ENCODE measurements around the gene TSSK2. TPM values are rescaled to one million over a fixed set of nuclear protein-coding genes. Genes with fewer than 3 reads are reported as not detected.
"Not testable (repeated sequence)": the region's sequence is repeated elsewhere in the genome, so short reads cannot be mapped to it uniquely, and the experiment has no call there.

The TSSK2 gene
- total RNA-seq, 1 donor, result not detected

- no peaks in the 10 kb centered on the region for H3K36me3 ChIP-seq (ENCODE audit: insufficient read depth, low read length)
- no peaks in the 10 kb centered on the region for H3K79me2 ChIP-seq (ENCODE audit: insufficient read depth, low read length)
- DNase-seq (ENCODE audit: insufficient read length, low spot score, missing footprints), result peak; percentile 65
- H3K4me2 ChIP-seq (ENCODE audit: insufficient read depth, low read length), result no peak overlapping the region
- no peaks in the 10 kb centered on the region for H3K4me1 ChIP-seq (ENCODE audit: insufficient read depth, low read length)
- H3K9me3 ChIP-seq (ENCODE audit: low read depth, low read length), result no peaks in the 10 kb centered on the region
- H3K4me3 ChIP-seq (ENCODE audit: insufficient read depth, low read length), result no peak overlapping the region
- H2AFZ ChIP-seq (ENCODE audit: low read length), result no peak overlapping the region
- TF ChIP-seq, protein P1, sequence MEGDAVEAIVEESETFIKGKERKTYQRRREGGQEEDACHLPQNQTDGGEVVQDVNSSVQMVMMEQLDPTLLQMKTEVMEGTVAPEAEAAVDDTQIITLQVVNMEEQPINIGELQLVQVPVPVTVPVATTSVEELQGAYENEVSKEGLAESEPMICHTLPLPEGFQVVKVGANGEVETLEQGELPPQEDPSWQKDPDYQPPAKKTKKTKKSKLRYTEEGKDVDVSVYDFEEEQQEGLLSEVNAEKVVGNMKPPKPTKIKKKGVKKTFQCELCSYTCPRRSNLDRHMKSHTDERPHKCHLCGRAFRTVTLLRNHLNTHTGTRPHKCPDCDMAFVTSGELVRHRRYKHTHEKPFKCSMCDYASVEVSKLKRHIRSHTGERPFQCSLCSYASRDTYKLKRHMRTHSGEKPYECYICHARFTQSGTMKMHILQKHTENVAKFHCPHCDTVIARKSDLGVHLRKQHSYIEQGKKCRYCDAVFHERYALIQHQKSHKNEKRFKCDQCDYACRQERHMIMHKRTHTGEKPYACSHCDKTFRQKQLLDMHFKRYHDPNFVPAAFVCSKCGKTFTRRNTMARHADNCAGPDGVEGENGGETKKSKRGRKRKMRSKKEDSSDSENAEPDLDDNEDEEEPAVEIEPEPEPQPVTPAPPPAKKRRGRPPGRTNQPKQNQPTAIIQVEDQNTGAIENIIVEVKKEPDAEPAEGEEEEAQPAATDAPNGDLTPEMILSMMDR (IDR thresholded peaks at IDR 0.05; ENCODE audit: extremely low read depth, low read depth, low read length), result no peak
- H3K27ac ChIP-seq (ENCODE audit: low read depth, low read length), result no peak overlapping the region
- peaks cover 56% of the 10 kb centered on the region for H3K27me3 ChIP-seq (ENCODE audit: insufficient read depth, low read length)
- no peaks in the 10 kb centered on the region for H4K20me1 ChIP-seq (ENCODE audit: insufficient read depth, low read length)
These were observed 19.6 kb downstream of the TSSK2 start for GRCh38 chr22:19150482-19151328.

GRCh38 chr22:19151329-19152191 lies 20.5 kb downstream of the TSSK2 start:
- Histone ChIP-seq H3K36me3 (ENCODE audit: insufficient read depth, low read length) (no peaks in the 10 kb centered on the region), H3K79me2 (ENCODE audit: insufficient read depth, low read length) (no peaks in the 10 kb centered on the region), H3K4me1 (ENCODE audit: insufficient read depth, low read length) (no peaks in the 10 kb centered on the region), H3K9me3 (ENCODE audit: low read depth, low read length) (no peaks in the 10 kb centered on the region), H3K4me3 (ENCODE audit: insufficient read depth, low read length) (no peak overlapping the region), H2AFZ (ENCODE audit: low read length) (no peak overlapping the region), H3K27ac (ENCODE audit: low read depth, low read length) (no peak overlapping the region), H3K27me3 (ENCODE audit: insufficient read depth, low read length) (peaks cover 56% of the 10 kb centered on the region), H3K4me2 (ENCODE audit: insufficient read depth, low read length) (no peak overlapping the region), H4K20me1 (ENCODE audit: insufficient read depth, low read length) (no peaks in the 10 kb centered on the region)
- TF ChIP-seq, protein P1 (IDR thresholded peaks at IDR 0.05; ENCODE audit: extremely low read depth, low read depth, low read length), result no peak
- peak; percentile 84 for DNase-seq (ENCODE audit: insufficient read length, low spot score, missing footprints)

GRCh38 chr22:19152942-19153883 lies 22.1 kb downstream of the TSSK2 start:
- no peaks in the 10 kb centered on the region for H3K9me3 ChIP-seq (ENCODE audit: low read depth, low read length)
- peaks cover 39% of the 10 kb centered on the region for H3K27me3 ChIP-seq (ENCODE audit: insufficient read depth, low read length)
- no peak overlapping the region for H2AFZ ChIP-seq (ENCODE audit: low read length)
- no peak overlapping the region for H3K27ac ChIP-seq (ENCODE audit: low read depth, low read length)
- no peak overlapping the region for H3K4me3 ChIP-seq (ENCODE audit: insufficient read depth, low read length)
- H3K79me2 ChIP-seq (ENCODE audit: insufficient read depth, low read length), result no peaks in the 10 kb centered on the region
- peak; percentile 73 for DNase-seq (ENCODE audit: insufficient read length, low spot score, missing footprints)
- no peak overlapping the region for H3K4me2 ChIP-seq (ENCODE audit: insufficient read depth, low read length)
- H3K36me3 ChIP-seq (ENCODE audit: insufficient read depth, low read length), result no peaks in the 10 kb centered on the region
- no peaks in the 10 kb centered on the region for H4K20me1 ChIP-seq (ENCODE audit: insufficient read depth, low read length)
- no peaks in the 10 kb centered on the region for H3K4me1 ChIP-seq (ENCODE audit: insufficient read depth, low read length)
- TF ChIP-seq, protein P1 (IDR thresholded peaks at IDR 0.05; ENCODE audit: extremely low read depth, low read depth, low read length), result no peak

DNA sequence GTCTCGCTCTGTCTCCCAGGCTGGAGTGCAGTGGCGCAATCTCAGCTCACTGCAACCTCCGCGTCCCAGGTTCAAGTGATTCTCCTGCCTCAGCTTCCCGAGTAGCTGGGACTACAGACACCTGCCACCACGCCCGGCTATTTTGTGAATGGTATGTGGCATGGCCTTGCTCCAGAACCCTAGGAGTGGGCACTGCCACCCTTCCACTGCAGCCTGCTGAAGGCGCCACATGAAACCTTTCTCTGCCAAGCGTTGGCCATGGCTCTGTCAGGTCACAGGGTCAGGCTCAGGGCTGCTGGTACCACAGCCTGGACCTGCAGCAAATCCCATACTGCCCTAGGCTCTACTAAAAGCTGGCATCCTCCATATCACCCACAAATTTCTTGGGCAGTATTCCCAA lies 25.0 kb downstream of the TSSK2 start:
- peaks cover 18% of the 10 kb centered on the region for H3K27me3 ChIP-seq (ENCODE audit: insufficient read depth, low read length)
- not testable (repeated sequence) for H2AFZ ChIP-seq (ENCODE audit: low read length); H3K79me2 ChIP-seq (ENCODE audit: insufficient read depth, low read length); H3K4me2 ChIP-seq (ENCODE audit: insufficient read depth, low read length); H4K20me1 ChIP-seq (ENCODE audit: insufficient read depth, low read length); H3K9me3 ChIP-seq (ENCODE audit: low read depth, low read length); H3K4me1 ChIP-seq (ENCODE audit: insufficient read depth, low read length); H3K27ac ChIP-seq (ENCODE audit: low read depth, low read length); H3K4me3 ChIP-seq (ENCODE audit: insufficient read depth, low read length); DNase-seq (ENCODE audit: insufficient read length, low spot score, missing footprints); H3K36me3 ChIP-seq (ENCODE audit: insufficient read depth, low read length)

GRCh38 chr22:19158649-19159048 lies 27.5 kb downstream of the TSSK2 start:
- not testable (repeated sequence) for H3K9me3 ChIP-seq (ENCODE audit: low read depth, low read length); H3K27ac ChIP-seq (ENCODE audit: low read depth, low read length); H3K4me3 ChIP-seq (ENCODE audit: insufficient read depth, low read length); H3K4me2 ChIP-seq (ENCODE audit: insufficient read depth, low read length); H3K27me3 ChIP-seq (ENCODE audit: insufficient read depth, low read length); H4K20me1 ChIP-seq (ENCODE audit: insufficient read depth, low read length); H3K79me2 ChIP-seq (ENCODE audit: insufficient read depth, low read length); H3K4me1 ChIP-seq (ENCODE audit: insufficient read depth, low read length); H3K36me3 ChIP-seq (ENCODE audit: insufficient read depth, low read length); H2AFZ ChIP-seq (ENCODE audit: low read length)
- peak; percentile 30 for DNase-seq (ENCODE audit: insufficient read length, low spot score, missing footprints)

Data from osteoblast (primary cell).